Measurements from ENCODE around the gene LTB4R2. TPM values are rescaled to one million over a fixed set of nuclear protein-coding genes. Genes with fewer than 3 reads are reported as not detected.

Gene LTB4R2
- total and polyA plus RNA-seq, 2 experiments from 2014 or later, result 0.17 to 15.1 TPM

DNA sequence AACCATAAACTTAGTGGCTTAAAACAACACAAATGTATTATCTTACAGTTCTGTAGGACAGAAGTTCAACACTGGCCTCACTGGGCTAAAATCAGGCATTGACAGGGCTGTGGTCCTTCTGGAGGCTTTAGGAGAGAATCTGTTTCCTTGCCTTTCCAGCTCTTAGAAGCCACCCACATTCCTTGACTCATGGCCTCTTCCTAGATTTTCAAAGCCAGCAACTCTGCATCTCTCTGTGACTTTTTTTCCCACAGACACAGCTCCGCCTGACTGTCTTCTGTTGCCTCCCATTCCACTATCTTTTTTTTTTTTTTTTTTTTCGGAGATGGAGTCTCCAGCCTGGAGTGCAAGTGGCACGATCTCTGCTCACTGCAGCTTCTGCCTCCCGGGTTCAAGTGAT lies 46.3 kb downstream of the LTB4R2 start:
- H3K4me3 ChIP-seq, result no peak overlapping the region
- no peak for DNase-seq (ENCODE audit: low read depth in 1 of 2, low spot score in 1 of 2)
- no peaks in the 10 kb centered on the region for H3K36me3 ChIP-seq
- peaks cover 49% of the 10 kb centered on the region for H3K27me3 ChIP-seq
- H3K4me1 ChIP-seq (ENCODE audit: low read depth), result no peaks in the 10 kb centered on the region
- H3K9me3 ChIP-seq (ENCODE audit: low read depth), result no peaks in the 10 kb centered on the region
- H3K27ac ChIP-seq, result no peak overlapping the region
- TF ChIP-seq, protein P1, sequence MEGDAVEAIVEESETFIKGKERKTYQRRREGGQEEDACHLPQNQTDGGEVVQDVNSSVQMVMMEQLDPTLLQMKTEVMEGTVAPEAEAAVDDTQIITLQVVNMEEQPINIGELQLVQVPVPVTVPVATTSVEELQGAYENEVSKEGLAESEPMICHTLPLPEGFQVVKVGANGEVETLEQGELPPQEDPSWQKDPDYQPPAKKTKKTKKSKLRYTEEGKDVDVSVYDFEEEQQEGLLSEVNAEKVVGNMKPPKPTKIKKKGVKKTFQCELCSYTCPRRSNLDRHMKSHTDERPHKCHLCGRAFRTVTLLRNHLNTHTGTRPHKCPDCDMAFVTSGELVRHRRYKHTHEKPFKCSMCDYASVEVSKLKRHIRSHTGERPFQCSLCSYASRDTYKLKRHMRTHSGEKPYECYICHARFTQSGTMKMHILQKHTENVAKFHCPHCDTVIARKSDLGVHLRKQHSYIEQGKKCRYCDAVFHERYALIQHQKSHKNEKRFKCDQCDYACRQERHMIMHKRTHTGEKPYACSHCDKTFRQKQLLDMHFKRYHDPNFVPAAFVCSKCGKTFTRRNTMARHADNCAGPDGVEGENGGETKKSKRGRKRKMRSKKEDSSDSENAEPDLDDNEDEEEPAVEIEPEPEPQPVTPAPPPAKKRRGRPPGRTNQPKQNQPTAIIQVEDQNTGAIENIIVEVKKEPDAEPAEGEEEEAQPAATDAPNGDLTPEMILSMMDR (IDR thresholded peaks at IDR 0.05; ENCODE audit: low read depth, low read length), result no peak

DNA sequence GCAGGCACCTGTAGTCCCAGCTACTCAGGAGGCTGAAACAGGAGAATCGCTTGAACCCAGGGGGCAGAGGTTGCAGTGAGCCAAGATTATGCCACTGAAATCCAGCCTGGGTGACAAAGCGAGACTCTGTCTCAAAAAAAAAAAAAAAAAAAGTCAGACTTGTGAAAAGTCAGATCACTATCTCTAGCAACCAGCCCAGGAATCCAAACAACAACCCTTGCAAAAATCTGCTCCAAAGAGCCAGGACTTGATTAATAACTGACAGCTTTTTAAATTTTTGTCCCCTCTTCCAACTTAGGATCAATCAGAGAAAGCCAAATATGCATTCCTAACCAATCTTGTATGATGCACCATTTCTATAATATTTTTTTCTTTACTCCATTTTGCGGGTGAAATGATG lies 50.3 kb downstream of the LTB4R2 start:
- no peaks in the 10 kb centered on the region for H3K9me3 ChIP-seq (ENCODE audit: low read depth)
- DNase-seq (ENCODE audit: low read depth in 1 of 2, low spot score in 1 of 2), result no peak
- H3K4me1 ChIP-seq (ENCODE audit: low read depth), result no peaks in the 10 kb centered on the region
- no peak overlapping the region for H3K27ac ChIP-seq
- peaks cover 39% of the 10 kb centered on the region for H3K27me3 ChIP-seq
- no peak overlapping the region for H3K4me3 ChIP-seq
- TF ChIP-seq, protein P1 (IDR thresholded peaks at IDR 0.05; ENCODE audit: low read depth, low read length), result no peak
- H3K36me3 ChIP-seq, result no peaks in the 10 kb centered on the region

DNA sequence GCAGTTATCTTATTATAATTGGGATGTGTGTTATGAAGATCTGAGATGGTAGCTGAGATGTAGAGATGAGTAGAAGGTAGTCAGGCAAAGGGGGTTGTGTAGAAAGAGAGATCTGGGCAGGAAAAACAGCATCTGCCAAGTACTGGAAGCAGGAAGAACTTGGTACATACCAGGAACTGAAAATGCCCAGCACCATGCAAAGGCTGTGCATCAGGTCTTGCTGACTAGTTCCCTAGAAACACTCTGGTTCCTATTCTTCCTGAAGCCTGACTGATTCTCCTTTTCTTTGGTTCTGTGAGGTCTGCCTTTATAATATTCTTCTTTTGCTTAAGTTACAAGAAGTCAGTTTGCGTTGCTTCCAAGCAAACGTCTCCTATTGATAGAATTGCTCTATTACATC lies 51.4 kb downstream of the LTB4R2 start:
- no peaks in the 10 kb centered on the region for H3K36me3 ChIP-seq
- H3K27me3 ChIP-seq, result peaks cover 39% of the 10 kb centered on the region
- DNase-seq (ENCODE audit: low read depth in 1 of 2, low spot score in 1 of 2), result no peak
- H3K4me1 ChIP-seq (ENCODE audit: low read depth), result peaks cover 5% of the 10 kb centered on the region
- H3K27ac ChIP-seq, result no peak overlapping the region
- H3K4me3 ChIP-seq, result no peak overlapping the region
- TF ChIP-seq, protein P1 (IDR thresholded peaks at IDR 0.05; ENCODE audit: low read depth, low read length), result no peak
- H3K9me3 ChIP-seq (ENCODE audit: low read depth), result no peaks in the 10 kb centered on the region

Other genes starting within 250 kb of the LTB4R2 start
Only the 30 nearest of the 33 such genes appear.
- 152 and 317 TPM in 2 replicates for gene DCAF11, start 195.4 kb upstream of the LTB4R2 start, total RNA-seq
- gene DCAF11, start 195.4 kb upstream of the LTB4R2 start, polyA plus RNA-seq, result 110 and 165 TPM in 2 replicates
- gene NRL, start 195.2 kb upstream of the LTB4R2 start, total RNA-seq, result 4.2 and 6.7 TPM in 2 replicates
- gene NRL, start 195.2 kb upstream of the LTB4R2 start, polyA plus RNA-seq, result 4.8 and 5.1 TPM in 2 replicates
- 124 and 136 TPM in 2 replicates for gene FITM1, start 179.5 kb upstream of the LTB4R2 start, total RNA-seq
- 181 and 209 TPM in 2 replicates for gene FITM1, start 179.5 kb upstream of the LTB4R2 start, polyA plus RNA-seq
- gene PSME1, start 173.9 kb upstream of the LTB4R2 start, total RNA-seq, result 211 and 238 TPM in 2 replicates
- 383 and 492 TPM in 2 replicates for gene PSME1, start 173.9 kb upstream of the LTB4R2 start, polyA plus RNA-seq
- 54.6 and 69.3 TPM in 2 replicates for gene EMC9, start 168.5 kb upstream of the LTB4R2 start, total RNA-seq
- 82.3 and 114 TPM in 2 replicates for gene EMC9, start 168.5 kb upstream of the LTB4R2 start, polyA plus RNA-seq
- 92.3 and 97.6 TPM in 2 replicates for gene PSME2, start 163.5 kb upstream of the LTB4R2 start, total RNA-seq
- gene PSME2, start 163.5 kb upstream of the LTB4R2 start, polyA plus RNA-seq, result 311 and 331 TPM in 2 replicates
- 81.0 and 134 TPM in 2 replicates for gene RNF31, start 162.6 kb upstream of the LTB4R2 start, total RNA-seq
- gene RNF31, start 162.6 kb upstream of the LTB4R2 start, polyA plus RNA-seq, result 42.1 and 44.9 TPM in 2 replicates
- 29.1 and 33.7 TPM in 2 replicates for gene IRF9, start 148.9 kb upstream of the LTB4R2 start, total RNA-seq
- gene IRF9, start 148.9 kb upstream of the LTB4R2 start, polyA plus RNA-seq, result 27.3 and 35.4 TPM in 2 replicates
- gene REC8, start 138.1 kb upstream of the LTB4R2 start, total RNA-seq, result 20.3 and 23.5 TPM in 2 replicates
- gene REC8, start 138.1 kb upstream of the LTB4R2 start, polyA plus RNA-seq, result 38.8 and 39.0 TPM in 2 replicates
- 32.0 and 40.7 TPM in 2 replicates for gene IPO4, start 121.3 kb upstream of the LTB4R2 start, total RNA-seq
- 26.4 and 34.5 TPM in 2 replicates for gene IPO4, start 121.3 kb upstream of the LTB4R2 start, polyA plus RNA-seq
- gene TM9SF1, start 114.7 kb upstream of the LTB4R2 start, total RNA-seq, result 40.2 and 50.3 TPM in 2 replicates
- gene TM9SF1, start 114.7 kb upstream of the LTB4R2 start, polyA plus RNA-seq, result 55.2 and 65.3 TPM in 2 replicates
- gene TSSK4, start 104.4 kb upstream of the LTB4R2 start, total RNA-seq, result not detected in 2 replicates
- gene TSSK4, start 104.4 kb upstream of the LTB4R2 start, polyA plus RNA-seq, result 2.3 and 3.3 TPM in 2 replicates
- 26.4 and 31.0 TPM in 2 replicates for gene CHMP4A, start 96.7 kb upstream of the LTB4R2 start, total RNA-seq
- 51.1 and 56.1 TPM in 2 replicates for gene CHMP4A, start 96.7 kb upstream of the LTB4R2 start, polyA plus RNA-seq
- gene MDP1, start 94.1 kb upstream of the LTB4R2 start, total RNA-seq, result 39.3 and 59.8 TPM in 2 replicates
- 70.5 and 73.4 TPM in 2 replicates for gene MDP1, start 94.1 kb upstream of the LTB4R2 start, polyA plus RNA-seq
- 262 and 264 TPM in 2 replicates for gene NEDD8, start 77.8 kb upstream of the LTB4R2 start, total RNA-seq
- 429 and 492 TPM in 2 replicates for gene NEDD8, start 77.8 kb upstream of the LTB4R2 start, polyA plus RNA-seq
- gene GMPR2, start 77.2 kb upstream of the LTB4R2 start, total RNA-seq, result 59.5 and 66.3 TPM in 2 replicates
- gene GMPR2, start 77.2 kb upstream of the LTB4R2 start, polyA plus RNA-seq, result 57.6 and 66.8 TPM in 2 replicates
- 32.3 and 40.8 TPM in 2 replicates for gene TINF2, start 67.5 kb upstream of the LTB4R2 start, total RNA-seq
- 49.9 and 50.6 TPM in 2 replicates for gene TINF2, start 67.5 kb upstream of the LTB4R2 start, polyA plus RNA-seq
- 0.35 and 1.7 TPM in 2 replicates for gene TGM1, start 47.0 kb upstream of the LTB4R2 start, total RNA-seq
- gene TGM1, start 47.0 kb upstream of the LTB4R2 start, polyA plus RNA-seq, result 0.65 TPM in 1 of 2 replicates, not detected in the other
- gene RABGGTA, start 38.5 kb upstream of the LTB4R2 start, total RNA-seq, result 39.6 and 43.5 TPM in 2 replicates
- 43.7 and 45.2 TPM in 2 replicates for gene RABGGTA, start 38.5 kb upstream of the LTB4R2 start, polyA plus RNA-seq
- 43.2 and 54.3 TPM in 2 replicates for gene DHRS1, start 10.4 kb upstream of the LTB4R2 start, total RNA-seq
- 53.5 and 58.1 TPM in 2 replicates for gene DHRS1, start 10.4 kb upstream of the LTB4R2 start, polyA plus RNA-seq
- gene NOP9, start 10.3 kb upstream of the LTB4R2 start, total RNA-seq, result 13.5 and 15.7 TPM in 2 replicates
- gene NOP9, start 10.3 kb upstream of the LTB4R2 start, polyA plus RNA-seq, result 2.7 and 4.3 TPM in 2 replicates
- gene CIDEB, start 2.2 kb upstream of the LTB4R2 start, total RNA-seq, result not detected in 2 replicates
- gene CIDEB, start 2.2 kb upstream of the LTB4R2 start, polyA plus RNA-seq, result not detected in 2 replicates
- 8.5 and 8.8 TPM in 2 replicates for gene LTB4R, start 1.4 kb downstream of the LTB4R2 start, total RNA-seq
- gene LTB4R, start 1.4 kb downstream of the LTB4R2 start, polyA plus RNA-seq, result 2.0 and 2.7 TPM in 2 replicates
- gene ADCY4, start 24.9 kb downstream of the LTB4R2 start, total RNA-seq, result 0.35 and 1.5 TPM in 2 replicates
- gene ADCY4, start 24.9 kb downstream of the LTB4R2 start, polyA plus RNA-seq, result 1.2 TPM in 1 of 2 replicates, not detected in the other
- gene RIPK3, start 29.9 kb downstream of the LTB4R2 start, total RNA-seq, result 0.24 TPM in 1 of 2 replicates, not detected in the other
- 0.81 TPM in 1 of 2 replicates, not detected in the other for gene RIPK3, start 29.9 kb downstream of the LTB4R2 start, polyA plus RNA-seq
- 56.8 and 117 TPM in 2 replicates for gene NFATC4, start 58.0 kb downstream of the LTB4R2 start, total RNA-seq
- 83.2 and 120 TPM in 2 replicates for gene NFATC4, start 58.0 kb downstream of the LTB4R2 start, polyA plus RNA-seq
- 37.2 and 56.2 TPM in 2 replicates for gene NYNRIN, start 88.9 kb downstream of the LTB4R2 start, total RNA-seq
- 21.3 and 30.7 TPM in 2 replicates for gene NYNRIN, start 88.9 kb downstream of the LTB4R2 start, polyA plus RNA-seq
- 2.3 and 3.3 TPM in 2 replicates for gene CBLN3, start 119.5 kb downstream of the LTB4R2 start, total RNA-seq
- 3.1 and 5.3 TPM in 2 replicates for gene CBLN3, start 119.5 kb downstream of the LTB4R2 start, polyA plus RNA-seq
- 62.2 and 90.7 TPM in 2 replicates for gene KHNYN, start 119.8 kb downstream of the LTB4R2 start, total RNA-seq
- gene KHNYN, start 119.8 kb downstream of the LTB4R2 start, polyA plus RNA-seq, result 34.7 and 35.7 TPM in 2 replicates
- gene SDR39U1, start 132.6 kb downstream of the LTB4R2 start, total RNA-seq, result 60.4 and 63.9 TPM in 2 replicates
- gene SDR39U1, start 132.6 kb downstream of the LTB4R2 start, polyA plus RNA-seq, result 163 TPM in 2 replicates